Ishikawa (cell line): ENCODE measurements around the gene NUCKS1.

Source experiments
- CREB1 ChIP-seq: IDR thresholded peaks from 2 replicates; pipeline ENCODE4 v1.6.1; 2012; ENCODE audit warnings: low read depth
- EP300 ChIP-seq: IDR thresholded peaks from 2 replicates; pipeline ENCODE4 v1.6.1; 2012; ENCODE audit warnings: borderline replicate concordance
- MAX ChIP-seq: IDR thresholded peaks from 2 replicates; pipeline ENCODE4 v1.6.1; 2012
- NFIC ChIP-seq: IDR thresholded peaks from 2 replicates; pipeline ENCODE4 v1.6.1; 2012
- RAD21 ChIP-seq: IDR thresholded peaks from 2 replicates; pipeline ENCODE4 v1.6.1; 2012; ENCODE audit warnings: low read depth
- TAF1 ChIP-seq: IDR thresholded peaks from 2 replicates; pipeline ENCODE4 v1.6.1; 2012; ENCODE audit warnings: low read depth, mild to moderate bottlenecking
- TCF12 ChIP-seq: IDR thresholded peaks from 2 replicates; pipeline ENCODE4 v1.6.1; 2012; ENCODE audit warnings: low read depth
- YY1 ChIP-seq: IDR thresholded peaks from 2 replicates; pipeline ENCODE4 v1.6.1; 2012; ENCODE audit warnings: low read depth
- ZBTB7A ChIP-seq: IDR thresholded peaks from 2 replicates; pipeline ENCODE4 v1.6.1; 2012; ENCODE audit warnings: low read depth
- TF ChIP-seq, protein P1 (sequence below): IDR thresholded peaks from 2 replicates; pipeline ENCODE4 v1.6.1; 2012; ENCODE audit warnings: low read depth, mild to moderate bottlenecking

DNA sequence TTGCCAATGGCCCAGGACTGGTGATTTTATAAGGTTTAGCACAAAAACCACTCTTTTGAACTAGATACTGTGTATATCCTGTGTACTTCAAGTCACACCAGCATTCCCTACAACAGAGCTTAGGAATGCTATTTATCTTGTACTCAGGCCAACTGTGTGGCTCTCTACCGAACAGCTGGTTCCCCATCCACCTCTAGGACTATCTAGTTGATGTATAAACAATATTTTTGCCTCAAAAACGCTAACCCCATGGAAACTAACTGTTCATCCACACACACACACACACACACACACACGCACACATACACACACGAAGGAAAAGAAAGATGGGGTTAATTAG lies 41.0 kb downstream of the NUCKS1 start:
- no peak for TF ChIP-seq ZBTB7A
- TF ChIP-seq NFIC = no peak
- TF ChIP-seq, protein P1, sequence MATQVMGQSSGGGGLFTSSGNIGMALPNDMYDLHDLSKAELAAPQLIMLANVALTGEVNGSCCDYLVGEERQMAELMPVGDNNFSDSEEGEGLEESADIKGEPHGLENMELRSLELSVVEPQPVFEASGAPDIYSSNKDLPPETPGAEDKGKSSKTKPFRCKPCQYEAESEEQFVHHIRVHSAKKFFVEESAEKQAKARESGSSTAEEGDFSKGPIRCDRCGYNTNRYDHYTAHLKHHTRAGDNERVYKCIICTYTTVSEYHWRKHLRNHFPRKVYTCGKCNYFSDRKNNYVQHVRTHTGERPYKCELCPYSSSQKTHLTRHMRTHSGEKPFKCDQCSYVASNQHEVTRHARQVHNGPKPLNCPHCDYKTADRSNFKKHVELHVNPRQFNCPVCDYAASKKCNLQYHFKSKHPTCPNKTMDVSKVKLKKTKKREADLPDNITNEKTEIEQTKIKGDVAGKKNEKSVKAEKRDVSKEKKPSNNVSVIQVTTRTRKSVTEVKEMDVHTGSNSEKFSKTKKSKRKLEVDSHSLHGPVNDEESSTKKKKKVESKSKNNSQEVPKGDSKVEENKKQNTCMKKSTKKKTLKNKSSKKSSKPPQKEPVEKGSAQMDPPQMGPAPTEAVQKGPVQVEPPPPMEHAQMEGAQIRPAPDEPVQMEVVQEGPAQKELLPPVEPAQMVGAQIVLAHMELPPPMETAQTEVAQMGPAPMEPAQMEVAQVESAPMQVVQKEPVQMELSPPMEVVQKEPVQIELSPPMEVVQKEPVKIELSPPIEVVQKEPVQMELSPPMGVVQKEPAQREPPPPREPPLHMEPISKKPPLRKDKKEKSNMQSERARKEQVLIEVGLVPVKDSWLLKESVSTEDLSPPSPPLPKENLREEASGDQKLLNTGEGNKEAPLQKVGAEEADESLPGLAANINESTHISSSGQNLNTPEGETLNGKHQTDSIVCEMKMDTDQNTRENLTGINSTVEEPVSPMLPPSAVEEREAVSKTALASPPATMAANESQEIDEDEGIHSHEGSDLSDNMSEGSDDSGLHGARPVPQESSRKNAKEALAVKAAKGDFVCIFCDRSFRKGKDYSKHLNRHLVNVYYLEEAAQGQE = no peak
- no peak for TF ChIP-seq RAD21
- no peak for TF ChIP-seq CREB1
- TF ChIP-seq TAF1 = no peak
- TF ChIP-seq YY1 = no peak
- no peak for TF ChIP-seq EP300
- no peak for TF ChIP-seq MAX
- no peak for TF ChIP-seq TCF12
